Activated gamma-delta T cell (primary cell): Measurements from ENCODE around the gene ZFAND2A.

Source experiments
- DNase-seq: peaks from one replicate; lab custom pipeline; 2025; lab: John Stamatoyannopoulos, UW

Gene ZFAND2A

DNA sequence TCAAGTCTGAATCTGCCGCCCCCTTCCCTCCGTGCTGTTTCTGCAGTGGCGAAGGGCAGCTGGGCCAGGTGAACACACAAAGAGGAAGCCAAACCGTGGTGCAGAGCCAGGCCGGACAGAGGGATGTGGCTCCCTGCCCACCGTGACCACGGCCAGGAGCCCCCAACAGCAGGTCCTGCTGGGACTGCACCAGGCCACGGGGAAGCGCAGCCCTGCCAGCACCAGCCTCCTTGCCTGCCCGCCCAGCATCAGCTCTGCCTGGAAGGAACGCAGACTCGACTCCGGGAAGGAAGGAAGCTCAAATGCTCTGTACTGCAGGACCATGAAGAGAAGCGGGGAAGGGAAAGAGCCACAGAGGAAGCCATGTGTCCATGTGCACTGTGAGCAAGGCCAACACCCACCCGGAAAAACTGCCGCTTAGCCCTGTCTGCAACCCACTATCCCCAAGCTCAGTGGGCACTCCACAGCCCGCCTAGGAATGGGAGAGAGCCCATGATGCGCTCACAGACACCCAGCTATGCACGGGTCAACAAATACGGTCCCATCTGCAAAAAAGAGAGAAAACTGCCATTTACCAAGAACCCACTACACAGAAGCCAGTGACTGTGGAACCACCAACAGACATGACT, 53.1 kb downstream of the ZFAND2A start:
- no peak for DNase-seq

DNA sequence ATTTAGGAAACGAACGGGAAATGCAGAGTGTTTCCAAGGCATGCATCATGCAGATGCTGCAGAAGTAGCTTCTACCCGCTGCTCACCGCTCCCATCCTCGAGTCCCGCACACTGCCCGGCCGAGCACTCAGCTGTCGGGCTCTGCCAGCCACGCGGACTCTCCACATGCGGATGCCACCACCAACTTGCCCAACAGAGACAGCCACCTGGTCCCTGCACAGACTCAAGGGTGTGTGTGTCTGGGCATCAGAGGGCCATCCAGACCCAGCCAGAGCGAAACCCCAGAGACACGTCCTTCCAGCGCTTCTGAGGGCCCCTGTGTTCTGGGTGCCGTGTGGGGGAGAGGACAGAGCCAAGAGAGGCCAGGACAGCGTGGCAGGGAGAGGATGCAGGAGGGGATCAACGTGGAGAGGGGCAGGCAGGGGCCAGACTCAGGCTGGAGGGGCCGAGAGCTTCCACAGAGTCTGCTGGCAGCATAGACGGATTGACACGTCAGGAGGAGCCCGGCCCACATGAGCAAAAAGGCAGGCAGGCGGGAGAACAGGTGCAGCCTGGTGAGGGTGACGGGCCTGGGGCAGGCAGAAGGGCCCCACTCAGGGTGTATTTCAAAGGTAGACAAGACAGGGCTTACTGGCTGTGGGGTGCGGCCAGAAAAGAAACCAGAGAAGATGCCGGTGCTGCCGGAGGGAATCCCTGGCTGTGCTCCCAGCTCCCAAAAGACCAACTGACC, 53.8 kb downstream of the ZFAND2A start:
- DNase-seq: no peak

DNA sequence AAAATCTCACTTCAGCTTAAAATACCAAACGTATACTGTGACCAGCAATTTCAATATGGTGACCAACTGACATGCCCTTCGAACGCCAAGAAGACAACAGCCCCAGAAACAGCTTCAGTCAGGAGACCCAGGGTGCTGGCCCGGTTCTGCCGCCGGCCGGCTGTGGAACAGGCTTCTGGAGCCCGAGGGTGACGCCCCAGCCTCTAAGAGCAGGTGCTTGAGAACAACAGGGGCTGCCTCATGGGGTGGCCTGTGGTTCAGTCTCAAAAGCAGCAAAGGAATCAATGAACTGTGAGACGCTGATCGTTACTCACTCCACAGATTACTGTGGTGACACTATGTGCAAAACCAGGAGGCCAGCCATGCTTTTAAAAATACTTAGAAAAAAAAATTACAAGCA, 54.8 kb downstream of the ZFAND2A start:
- no peak for DNase-seq

DNA sequence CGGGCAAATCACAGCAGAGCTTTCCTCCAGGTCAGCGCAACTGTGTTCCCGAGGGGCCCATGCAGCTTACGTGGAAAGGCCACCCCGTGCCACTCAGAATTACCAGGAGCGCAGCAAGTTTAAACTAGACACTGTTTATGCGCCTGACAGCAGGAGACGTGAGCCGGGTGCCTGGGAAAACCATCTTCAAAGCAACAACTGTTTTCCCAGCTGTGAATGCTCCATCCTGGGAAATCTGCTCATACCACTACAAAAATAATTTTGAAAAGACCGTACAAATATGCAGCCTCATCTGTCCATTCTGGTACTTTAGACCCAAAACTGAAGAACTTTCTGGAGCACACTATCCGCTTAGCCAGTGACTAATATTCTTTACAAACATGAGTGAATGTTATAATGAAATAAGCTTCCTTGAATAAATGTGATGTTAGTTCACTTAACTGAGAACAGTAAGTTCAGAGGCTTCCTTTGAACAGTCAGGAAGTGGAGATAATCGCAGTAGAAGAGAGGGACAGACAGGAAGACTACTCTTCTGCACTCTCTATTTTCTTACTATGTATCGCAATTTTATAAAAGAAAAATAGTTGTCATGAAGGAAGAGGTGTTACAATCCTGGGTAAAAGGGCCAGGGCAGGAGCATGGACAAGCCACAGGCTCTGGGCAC, 55.3 kb downstream of the ZFAND2A start:
- DNase-seq: no peak

DNA sequence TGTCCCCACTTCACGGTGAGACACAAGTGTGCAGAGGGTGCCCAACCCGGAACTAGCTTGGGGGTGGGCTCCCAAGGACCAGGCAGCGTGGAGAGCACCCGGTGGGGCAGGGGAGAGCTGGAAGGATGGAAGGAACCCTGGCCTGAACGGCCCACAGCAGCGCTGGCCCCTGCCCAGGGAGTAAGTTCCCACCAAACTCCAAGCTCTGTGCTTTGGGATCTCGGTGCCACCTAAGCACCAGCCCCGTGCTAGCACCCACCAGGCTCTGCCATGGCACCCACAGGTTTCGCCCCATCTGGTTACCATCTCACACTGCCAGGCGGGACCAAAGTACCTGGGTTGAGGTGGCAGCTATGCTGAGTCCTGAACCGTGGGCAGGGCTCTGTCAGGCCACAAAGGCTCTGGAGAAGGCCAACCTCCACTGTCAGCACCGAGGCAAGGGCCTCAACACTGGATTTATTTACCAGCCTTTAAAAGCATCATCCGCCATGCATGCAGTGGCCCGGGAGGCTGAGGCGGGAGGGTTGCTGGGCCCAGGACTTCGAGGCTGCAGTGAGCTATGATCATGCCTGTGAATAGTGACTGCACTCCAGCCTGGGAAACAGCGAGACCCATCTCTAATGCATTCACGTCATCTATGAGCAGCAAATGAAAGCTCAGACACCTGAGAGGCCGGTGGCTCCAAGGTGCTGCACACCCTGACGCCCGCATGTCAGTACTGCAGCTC, 56.0 kb downstream of the ZFAND2A start:
- DNase-seq: no peak

DNA sequence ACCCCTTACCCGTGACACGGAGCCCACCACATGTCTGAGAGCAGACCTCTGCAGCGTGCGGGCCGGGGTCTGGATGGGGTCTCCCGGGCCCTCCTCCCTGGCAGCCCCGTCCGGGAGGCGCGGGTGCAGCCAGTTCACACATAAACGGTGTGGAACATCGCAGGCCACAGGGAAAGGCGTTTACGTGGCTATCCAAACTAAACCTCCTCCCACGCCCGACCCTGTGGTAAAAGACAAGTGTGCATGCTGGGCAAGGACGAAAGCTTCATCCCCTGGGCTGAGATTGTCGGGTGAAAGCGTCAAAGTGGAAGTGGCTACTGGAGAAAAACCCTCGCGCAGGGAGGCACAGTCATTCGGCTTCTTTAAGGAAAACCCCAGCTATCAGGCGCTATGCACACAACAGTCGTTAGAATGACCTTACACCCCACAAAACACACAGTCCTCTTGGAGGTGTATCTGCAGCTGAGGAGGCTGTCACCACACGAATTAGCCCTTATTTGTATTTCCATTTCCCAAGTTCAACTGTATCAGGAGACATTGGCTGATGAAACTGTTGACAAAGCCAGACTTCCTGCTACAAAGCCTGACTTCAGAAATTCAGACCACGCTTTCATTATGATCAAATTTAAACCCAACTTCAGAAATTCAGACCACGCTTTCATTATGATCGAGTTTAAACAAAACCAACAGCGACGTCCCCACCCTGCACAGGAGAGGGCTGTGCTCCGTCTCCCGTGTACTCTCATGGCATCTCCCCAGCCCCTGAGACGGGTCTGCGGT, 56.8 kb downstream of the ZFAND2A start:
- no peak for DNase-seq
